ENCODE measurements around the gene FAM118A. TPM values are rescaled to one million over a fixed set of nuclear protein-coding genes. Genes with fewer than 3 reads are reported as not detected.
"Not testable (repeated sequence)": the region's sequence is repeated elsewhere in the genome, so short reads cannot be mapped to it uniquely, and the experiment has no call there.

Gene FAM118A
- total RNA-seq, result 10 to 100 TPM; 21.9 to 50.4 (median 30.0) TPM
- 10 to 100 TPM; 27.4 to 57.8 TPM for polyA plus RNA-seq
- long read RNA-seq, donor 1, partial matches to known transcripts, result 11 of 65 reads
- long read RNA-seq, donor 1, other reads (novel, unspliced or antisense), result 52 of 65 reads
- long read RNA-seq, donor 2, transcript FAM118A-211 (4 exons, 756 nt), result major isoform, 20 of 22 reads
- long read RNA-seq, donor 2, partial matches to known transcripts, result 0 of 22 reads
- long read RNA-seq, donor 2, other reads (novel, unspliced or antisense), result 0 of 22 reads
- long read RNA-seq, donor 3, partial matches to known transcripts, result 1 of 45 reads
- long read RNA-seq, donor 3, other reads (novel, unspliced or antisense), result 41 of 45 reads

DNA sequence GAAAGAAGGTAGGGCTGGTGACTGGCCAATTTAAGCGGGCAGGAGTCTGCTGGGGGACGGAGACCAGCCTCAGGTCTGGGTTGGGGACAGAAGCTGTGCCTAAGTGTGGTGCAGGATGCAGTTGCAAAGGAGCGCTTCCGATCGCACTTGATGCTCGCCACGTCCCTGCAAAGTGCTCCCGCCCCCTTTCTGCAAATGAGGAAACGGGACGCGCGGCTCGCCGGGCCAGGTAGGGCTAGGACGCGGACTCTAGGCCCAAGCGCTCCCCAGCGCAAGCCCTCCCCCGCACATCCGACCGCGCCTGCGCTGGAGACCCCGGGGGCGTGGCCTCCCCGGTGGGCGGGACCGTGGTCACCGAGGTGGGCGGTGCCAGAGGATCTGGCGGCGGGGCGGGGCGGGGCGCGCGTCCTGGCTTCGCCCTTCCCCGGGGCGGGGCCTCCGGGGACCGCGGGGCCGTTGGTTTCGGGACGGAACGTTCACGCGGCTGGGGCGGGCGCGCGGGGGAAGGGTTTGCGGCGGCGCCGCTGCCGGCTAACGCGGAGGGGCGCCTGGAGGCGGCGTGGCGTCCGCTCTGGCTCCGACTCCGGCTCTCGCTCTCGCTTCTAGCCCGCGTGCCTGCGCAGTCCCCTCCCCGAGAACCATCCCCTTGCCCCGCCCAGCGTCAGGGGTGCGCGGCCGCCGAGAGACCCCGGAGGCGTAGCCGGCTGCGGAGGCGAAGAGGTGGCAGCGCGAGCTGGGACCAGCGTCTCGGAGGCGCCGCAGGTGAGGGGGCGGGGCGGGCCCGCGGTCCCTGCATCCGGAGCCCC, at the start of gene FAM118A:
FAM118A (plus strand) TSS at position 513 of the 806 bp plus-strand sequence. CDS start 12,446 bp downstream, outside the sequence.
- intact Hi-C loops (cut with DNase I), result no loop called here
- peak within 1 kb of the TSS in 1 of 2 donors; percentile 38 for H3K27ac ChIP-seq
- H3K4me3 ChIP-seq, result peak within 1 kb of the TSS; percentile 72
- peaks cover 5% of the 10 kb centered on the region for H3K4me1 ChIP-seq (ENCODE audit: insufficient read depth)
- WGBS, 3 donors, result 0 to 1% (median 1%) methylated on average over 31 to 94 of the region's 95 CpGs
- TF ChIP-seq POLR2A (IDR thresholded peaks at IDR 0.05) (peak; percentile 74), EP300 (IDR thresholded peaks at IDR 0.05) (no peak), CTCF (IDR thresholded peaks at IDR 0.05) (peak in 1 of 3 donors; percentile 19)
- H3K9me3 ChIP-seq, result no peaks in the 10 kb centered on the region
- peak; percentile 90 to 99 (median 96) for DNase-seq
- no peaks in the 10 kb centered on the region for H3K36me3 ChIP-seq
- H3K27me3 ChIP-seq, result no peaks in the 10 kb centered on the region

DNA sequence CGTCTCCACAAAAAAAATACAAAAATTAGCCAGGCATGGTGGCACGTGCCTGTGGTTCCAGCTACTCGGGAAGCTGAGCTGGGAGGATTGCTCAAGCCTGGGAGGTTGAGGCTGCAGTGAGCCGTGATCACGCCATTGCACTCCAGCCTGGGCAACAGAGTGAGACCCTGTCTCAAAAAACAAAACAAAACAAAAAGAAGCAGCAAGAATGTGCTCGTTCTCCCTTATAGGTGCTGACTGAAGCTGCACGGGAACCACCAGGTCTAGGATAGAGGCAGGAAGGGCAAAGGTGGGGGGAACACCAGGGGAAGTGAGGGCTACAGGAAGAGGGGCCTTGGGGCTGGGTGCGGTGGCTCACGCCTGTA, 49.4 kb upstream of the FAM118A start:
- not testable (repeated sequence) for H3K4me3 ChIP-seq; H3K27ac ChIP-seq; H3K4me1 ChIP-seq (ENCODE audit: insufficient read depth); H3K27me3 ChIP-seq; DNase-seq; H3K9me3 ChIP-seq; H3K36me3 ChIP-seq
- intact Hi-C loops (cut with DNase I), result loop anchor here in 2 of 4 donors (5.0 to 10.0 kb wide), 2 partner anchors 156 to 162 kb away; no protein-coding TSS in a partner anchor
- WGBS, 3 donors, result 76 to 81% (median 79%) methylated on average over 9 of the region's 9 CpGs

GRCh38 chr22:45261407-45262088, 48.2 kb upstream of the FAM118A start:
- Histone ChIP-seq H3K36me3 (no peaks in the 10 kb centered on the region), H3K4me1 (ENCODE audit: insufficient read depth) (peaks cover 2% of the 10 kb centered on the region), H3K27me3 (no peaks in the 10 kb centered on the region), H3K9me3 (no peaks in the 10 kb centered on the region), H3K27ac (no peak overlapping the region), H3K4me3 (no peak overlapping the region)
- intact Hi-C loops (cut with DNase I), result loop anchor here in 2 of 4 donors (5.0 to 10.0 kb wide), 2 partner anchors 157 to 161 kb away; no protein-coding TSS in a partner anchor
- no peak for DNase-seq
- TF ChIP-seq POLR2A (IDR thresholded peaks at IDR 0.05) (no peak), EP300 (IDR thresholded peaks at IDR 0.05) (no peak), CTCF (IDR thresholded peaks at IDR 0.05) (no peak)
- WGBS, 3 donors, result 87 to 91% (median 90%) methylated on average over 20 of the region's 20 CpGs

- Histone ChIP-seq H3K27ac (no peak overlapping the region), H3K36me3 (no peaks in the 10 kb centered on the region), H3K27me3 (no peaks in the 10 kb centered on the region), H3K9me3 (no peaks in the 10 kb centered on the region), H3K4me1 (ENCODE audit: insufficient read depth) (peaks cover 2% of the 10 kb centered on the region), H3K4me3 (no peak overlapping the region)
- intact Hi-C loops (cut with DNase I), result loop anchor here in 2 of 4 donors (5.0 to 10.0 kb wide), 2 partner anchors 158 to 160 kb away; no protein-coding TSS in a partner anchor
- no peak for TF ChIP-seq EP300 (IDR thresholded peaks at IDR 0.05)
- TF ChIP-seq CTCF (IDR thresholded peaks at IDR 0.05), result no peak
- no peak for TF ChIP-seq POLR2A (IDR thresholded peaks at IDR 0.05)
- DNase-seq, result no peak
- WGBS, 3 donors, result 69 to 90% (median 89%) methylated on average over 11 to 13 of the region's 13 CpGs
Measured at GRCh38 chr22:45262195-45262930, 47.4 kb upstream of the FAM118A start.
